Measurements from ENCODE around the gene HMGN3.

- TF ChIP-seq EZH2 (IDR thresholded peaks at IDR 0.05; ENCODE audit: borderline replicate concordance, low read length) (no peak), CTCF (conservative IDR thresholded peaks at IDR 0.05 in 1 of 2, IDR thresholded peaks at IDR 0.05 in 1 of 2; ENCODE audit: extremely low read depth in 1 of 2, insufficient read depth in 1 of 2, low read depth in 1 of 2, low read length in 2 of 2) (no peak)
Measured at GRCh38 chr6:79158856-79159516, 75.5 kb downstream of the HMGN3 start.
